ENCODE results near the gene ZSCAN12.
A peak's percentile ranks its signal among the peaks of the same experiment; 100 is the strongest.

Gene ZSCAN12

DNA sequence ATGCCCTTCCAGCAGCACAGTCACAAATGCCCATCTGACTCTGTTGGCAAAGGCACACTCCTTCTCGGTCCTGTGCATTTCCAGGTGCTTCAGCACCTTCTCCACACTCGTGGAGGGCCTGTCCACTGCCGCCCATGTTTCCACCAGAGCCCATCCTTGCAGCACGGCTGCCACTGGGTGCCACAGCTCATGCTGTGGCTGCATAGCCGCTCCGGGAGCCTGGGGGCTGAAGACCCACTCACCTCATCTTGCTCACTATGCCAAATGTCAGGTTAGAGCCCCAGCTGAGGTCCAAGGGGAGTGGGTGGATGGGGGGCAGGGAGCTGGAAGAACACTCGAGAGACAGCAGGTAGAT is 42.9 kb downstream of the ZSCAN12 start:
- Histone ChIP-seq H3K27ac (peak overlapping the region in 14 of 21 experiments; percentile 61 to 82 (median 76)), H3K4me3 (no peak overlapping the region)

GRCh38 chr6:28355743-28356665 is 43.5 kb downstream of the ZSCAN12 start:
- H3K27ac ChIP-seq, result peak overlapping the region in 20 of 21 experiments; percentile 48 to 84 (median 73)
- H3K4me3 ChIP-seq, result peak overlapping the region; percentile 32 to 57 (median 49)

DNA sequence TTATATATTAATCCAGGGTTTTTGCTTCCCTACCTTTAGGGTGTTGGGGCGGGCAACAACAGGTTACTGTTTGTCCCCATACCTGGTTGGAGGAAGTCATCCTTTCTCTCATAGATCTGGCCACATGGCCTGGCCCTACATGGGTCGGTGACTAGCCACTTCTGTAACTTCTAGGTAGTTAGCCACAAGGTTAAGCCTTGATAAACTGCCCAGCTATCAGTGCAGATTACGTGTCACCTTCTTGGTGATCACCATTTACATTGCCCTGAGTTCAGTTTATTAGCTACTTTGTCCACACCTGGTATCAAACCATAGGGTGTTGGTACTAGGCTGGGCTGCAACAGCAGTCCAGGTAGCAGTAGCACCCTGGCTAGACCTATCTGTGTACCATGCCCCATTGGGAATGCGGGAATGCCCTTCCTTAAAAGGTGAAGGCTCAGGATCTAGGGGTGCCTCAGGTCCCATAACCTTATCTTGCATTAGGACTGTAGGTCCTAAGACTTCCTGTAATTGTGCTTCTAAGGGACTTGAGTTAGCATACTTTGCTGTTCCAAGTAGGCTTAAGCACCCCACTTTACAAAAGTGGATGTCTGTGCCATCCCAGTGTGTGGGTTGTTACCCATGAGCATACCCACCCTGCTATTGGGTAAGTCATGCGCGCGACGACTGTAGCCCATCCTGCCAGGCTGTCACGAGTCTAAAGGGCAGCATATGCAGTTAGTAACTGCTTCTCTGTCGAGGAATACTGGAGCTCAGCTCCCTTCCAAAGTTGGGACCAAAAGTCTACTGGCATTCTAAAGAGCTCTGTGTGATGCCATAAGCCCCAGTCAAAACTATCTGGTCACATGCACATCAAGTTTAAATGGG is 44.6 kb downstream of the ZSCAN12 start:
- H3K27ac ChIP-seq, result peak overlapping the region in 18 of 21 experiments; percentile 31 to 84 (median 76)
- peak overlapping the region in 3 of 7 experiments; percentile 32 to 57 (median 55) for H3K4me3 ChIP-seq

DNA sequence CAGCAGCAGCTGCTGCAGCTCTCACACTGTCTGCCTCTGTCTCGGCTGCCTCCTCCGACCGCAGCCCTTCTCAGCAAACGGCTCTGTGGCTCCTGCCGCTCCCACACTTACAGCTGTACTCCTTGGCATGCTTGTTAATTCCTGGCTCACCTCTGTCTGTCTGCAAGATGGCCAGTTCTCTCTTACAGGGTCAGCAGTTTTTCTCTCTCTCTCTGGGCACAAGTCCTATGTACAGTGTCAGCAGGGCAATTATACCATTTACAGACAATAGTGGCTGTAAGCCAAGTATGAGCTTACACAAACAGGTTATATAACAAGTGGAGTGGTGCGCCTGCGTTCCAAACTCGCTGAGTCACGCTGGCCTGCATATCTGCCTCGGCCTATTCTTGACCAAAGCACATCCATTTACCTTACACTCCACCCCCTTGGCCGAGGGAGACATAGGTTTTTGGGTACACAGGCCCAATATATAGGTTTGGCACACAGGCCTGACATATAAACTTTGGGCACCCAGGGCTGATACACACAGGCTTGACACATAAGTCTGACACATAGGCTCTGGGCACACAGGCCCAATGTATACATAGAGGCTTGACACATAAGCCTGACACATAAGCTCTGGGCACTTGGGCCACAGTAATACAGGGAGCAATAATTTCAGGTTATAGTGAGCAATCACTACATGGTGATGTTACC is 45.4 kb downstream of the ZSCAN12 start:
- Histone ChIP-seq H3K4me3 (peak overlapping the region in 4 of 7 experiments; percentile 3 to 32 (median 19)), H3K27ac (peak overlapping the region in 19 of 21 experiments; percentile 21 to 84 (median 70))

GRCh38 chr6:28353356-28353755 is 46.2 kb downstream of the ZSCAN12 start:
- Histone ChIP-seq H3K4me3 (peak overlapping the region in 4 of 7 experiments; percentile 0 to 32 (median 19)), H3K27ac (peak overlapping the region in 19 of 21 experiments; percentile 21 to 82 (median 68))

GRCh38 chr6:28351493-28351925 is 48.0 kb downstream of the ZSCAN12 start:
- Histone ChIP-seq H3K27ac (no peak overlapping the region), H3K4me3 (peak overlapping the region in 1 of 7 experiments; percentile 73)

DNA sequence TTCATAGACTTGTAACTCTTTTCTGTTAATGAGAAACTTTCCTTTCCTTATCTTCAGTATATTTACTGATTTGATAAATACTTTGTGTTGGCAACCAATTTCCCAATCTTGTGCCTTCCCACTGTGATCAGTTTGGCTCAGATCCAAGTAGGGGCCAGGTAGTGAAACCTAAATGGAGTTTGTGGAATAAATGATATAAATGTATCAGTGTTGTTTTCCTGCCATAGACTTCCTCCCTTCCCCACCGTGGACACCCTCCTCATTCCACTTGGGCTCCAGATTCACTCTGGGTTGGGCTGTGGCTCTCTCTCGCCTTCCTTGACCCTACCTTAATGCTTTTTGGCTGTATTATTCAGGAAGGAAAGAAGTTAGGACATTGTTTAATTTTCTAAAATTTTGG is 48.5 kb downstream of the ZSCAN12 start:
- peak overlapping the region in 1 of 21 experiments; percentile 83 for H3K27ac ChIP-seq
- peak overlapping the region in 3 of 7 experiments; percentile 61 to 73 (median 67) for H3K4me3 ChIP-seq

- Histone ChIP-seq H3K27ac (peak within 1 kb of the TSS in 20 of 21 experiments; percentile 52 to 90 (median 75)), H3K4me3 (peak within 1 kb of the TSS; percentile 61 to 73 (median 68))
Measured at GRCh38 chr6:28349892-28350737, 49.4 kb downstream of the ZSCAN12 start, which contains the start of gene ZKSCAN3. Gene ZKSCAN3, plus strand, starts transcription at chr6:28349947. Its CDS starts 9,640 bp downstream, at chr6:28359587.

GRCh38 chr6:28349344-28349891 is 50.1 kb downstream of the ZSCAN12 start:
- peak overlapping the region; percentile 61 to 73 (median 68) for H3K4me3 ChIP-seq
- peak overlapping the region in 17 of 21 experiments; percentile 52 to 90 (median 78) for H3K27ac ChIP-seq

DNA sequence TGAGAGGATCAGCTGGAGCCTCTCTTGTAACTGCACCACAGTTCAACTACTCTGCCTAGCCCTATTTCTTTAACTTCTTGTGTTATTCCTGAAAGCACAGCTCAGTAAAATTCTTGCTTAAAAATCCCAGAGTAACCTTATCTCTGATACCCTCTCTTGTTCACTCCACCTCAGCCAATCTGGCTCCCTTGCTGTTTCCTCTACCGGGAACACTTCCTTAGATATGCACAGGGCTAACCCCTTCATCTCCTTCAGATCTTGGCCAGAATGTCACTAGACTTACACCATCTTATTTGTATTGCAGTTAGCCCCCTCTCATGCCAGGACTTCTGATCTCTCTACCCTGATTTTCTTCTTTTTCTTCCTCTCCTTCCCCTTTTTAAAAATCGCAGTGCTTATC is 52.4 kb downstream of the ZSCAN12 start:
- Histone ChIP-seq H3K27ac (no peak overlapping the region), H3K4me3 (no peak overlapping the region)

GRCh38 chr6:28345201-28345600 is 54.3 kb downstream of the ZSCAN12 start:
- Histone ChIP-seq H3K27ac (no peak overlapping the region), H3K4me3 (no peak overlapping the region)

- Histone ChIP-seq H3K4me3 (no peak overlapping the region), H3K27ac (no peak overlapping the region)
Measured at GRCh38 chr6:28343898-28344677, 55.5 kb downstream of the ZSCAN12 start.

GRCh38 chr6:28340310-28341095 is 59.0 kb downstream of the ZSCAN12 start:
- H3K27ac ChIP-seq, result no peak overlapping the region
- no peak overlapping the region for H3K4me3 ChIP-seq

- Histone ChIP-seq H3K4me3 (no peak overlapping the region), H3K27ac (peak overlapping the region in 4 of 21 experiments; percentile 25 to 92 (median 90))
Measured at GRCh38 chr6:28337121-28337520, 62.4 kb downstream of the ZSCAN12 start.

GRCh38 chr6:28336284-28337120 is 63.0 kb downstream of the ZSCAN12 start:
- H3K4me3 ChIP-seq, result peak overlapping the region; percentile 53 to 76 (median 62)

More at GRCh38 chr6:28336284-28337120, 63.0 kb downstream of the ZSCAN12 start:
- H3K27ac ChIP-seq, result peak overlapping the region in 20 of 21 experiments; percentile 77 to 93 (median 88)

All from skin epidermis (tissue), 12 donors.